GM12873 (cell line): ENCODE results near the gene FOXL1.

Experiments
- TF ChIP-seq, protein P1 (sequence below): IDR thresholded peaks from 2 replicates; pipeline ENCODE4 v1.5.1; 2012; ENCODE audit warnings: low read depth, mild to moderate bottlenecking, moderate library complexity, low read length, control low read depth; ENCODE audit not compliant: insufficient read depth; ENCODE audit errors: missing control alignments

The FOXL1 gene

DNA sequence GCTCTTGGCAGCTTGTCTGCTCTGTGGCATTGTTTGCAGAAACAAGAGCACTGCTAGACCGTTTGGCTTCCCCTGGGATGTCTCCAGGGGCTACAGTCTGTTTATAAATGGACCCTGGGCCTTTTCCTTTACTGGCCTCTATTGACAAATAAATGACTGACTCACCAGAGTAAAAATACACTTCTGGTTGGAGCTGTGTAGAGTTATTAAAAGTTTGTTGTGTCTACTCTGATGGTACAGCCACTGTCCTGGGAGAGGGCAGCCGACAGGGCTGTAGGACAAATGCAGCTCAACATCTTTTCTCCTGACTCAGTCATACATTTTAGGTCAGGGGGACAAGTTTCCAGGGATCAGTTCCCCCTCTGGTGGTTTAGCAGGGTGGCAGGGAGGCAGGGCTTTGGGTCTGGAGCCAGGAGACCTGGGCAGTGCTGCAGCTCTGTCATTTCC is 30.0 kb downstream of the FOXL1 start:
- TF ChIP-seq, protein P1, sequence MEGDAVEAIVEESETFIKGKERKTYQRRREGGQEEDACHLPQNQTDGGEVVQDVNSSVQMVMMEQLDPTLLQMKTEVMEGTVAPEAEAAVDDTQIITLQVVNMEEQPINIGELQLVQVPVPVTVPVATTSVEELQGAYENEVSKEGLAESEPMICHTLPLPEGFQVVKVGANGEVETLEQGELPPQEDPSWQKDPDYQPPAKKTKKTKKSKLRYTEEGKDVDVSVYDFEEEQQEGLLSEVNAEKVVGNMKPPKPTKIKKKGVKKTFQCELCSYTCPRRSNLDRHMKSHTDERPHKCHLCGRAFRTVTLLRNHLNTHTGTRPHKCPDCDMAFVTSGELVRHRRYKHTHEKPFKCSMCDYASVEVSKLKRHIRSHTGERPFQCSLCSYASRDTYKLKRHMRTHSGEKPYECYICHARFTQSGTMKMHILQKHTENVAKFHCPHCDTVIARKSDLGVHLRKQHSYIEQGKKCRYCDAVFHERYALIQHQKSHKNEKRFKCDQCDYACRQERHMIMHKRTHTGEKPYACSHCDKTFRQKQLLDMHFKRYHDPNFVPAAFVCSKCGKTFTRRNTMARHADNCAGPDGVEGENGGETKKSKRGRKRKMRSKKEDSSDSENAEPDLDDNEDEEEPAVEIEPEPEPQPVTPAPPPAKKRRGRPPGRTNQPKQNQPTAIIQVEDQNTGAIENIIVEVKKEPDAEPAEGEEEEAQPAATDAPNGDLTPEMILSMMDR, result no peak

DNA sequence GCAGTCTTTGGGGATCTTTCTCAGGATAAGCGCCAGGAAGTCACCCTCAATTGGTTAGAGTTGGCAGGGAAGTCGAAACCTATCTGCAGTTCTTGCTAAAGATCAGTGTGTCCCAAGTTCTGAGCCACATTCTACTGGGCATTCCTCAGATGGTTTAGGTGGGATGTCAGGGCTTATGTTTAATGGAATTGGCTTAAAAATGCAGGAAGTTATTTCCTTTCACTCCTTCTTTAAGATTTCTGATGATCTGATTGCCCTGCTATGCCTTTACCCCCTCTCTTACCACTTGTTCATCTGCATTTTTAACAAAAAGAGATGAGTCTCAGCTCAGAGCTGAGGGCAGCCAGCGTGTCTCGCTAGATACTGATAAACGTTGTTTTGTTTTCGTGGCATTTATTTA is 30.8 kb downstream of the FOXL1 start:
- TF ChIP-seq, protein P1, result no peak

DNA sequence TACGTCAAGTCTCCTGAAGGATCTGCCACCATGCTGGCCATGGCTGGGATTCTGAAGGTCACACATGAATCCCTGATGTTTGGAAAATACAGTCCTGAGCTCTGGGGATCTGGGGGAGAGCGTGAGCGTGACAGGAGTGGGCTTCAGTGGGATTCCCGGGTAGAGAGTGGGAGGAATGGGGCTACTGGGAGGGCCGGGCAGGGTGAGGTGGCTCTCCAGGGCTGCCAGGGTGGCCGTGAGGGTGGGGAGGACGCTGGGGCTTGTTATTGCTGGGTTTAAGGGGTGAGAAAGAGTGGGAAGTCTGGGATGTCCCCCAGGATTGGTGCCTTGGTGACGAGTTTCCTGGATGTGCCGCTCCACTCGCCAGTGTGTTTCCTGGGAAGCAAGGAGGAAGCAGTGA is 31.3 kb downstream of the FOXL1 start:
- TF ChIP-seq, protein P1, result no peak

DNA sequence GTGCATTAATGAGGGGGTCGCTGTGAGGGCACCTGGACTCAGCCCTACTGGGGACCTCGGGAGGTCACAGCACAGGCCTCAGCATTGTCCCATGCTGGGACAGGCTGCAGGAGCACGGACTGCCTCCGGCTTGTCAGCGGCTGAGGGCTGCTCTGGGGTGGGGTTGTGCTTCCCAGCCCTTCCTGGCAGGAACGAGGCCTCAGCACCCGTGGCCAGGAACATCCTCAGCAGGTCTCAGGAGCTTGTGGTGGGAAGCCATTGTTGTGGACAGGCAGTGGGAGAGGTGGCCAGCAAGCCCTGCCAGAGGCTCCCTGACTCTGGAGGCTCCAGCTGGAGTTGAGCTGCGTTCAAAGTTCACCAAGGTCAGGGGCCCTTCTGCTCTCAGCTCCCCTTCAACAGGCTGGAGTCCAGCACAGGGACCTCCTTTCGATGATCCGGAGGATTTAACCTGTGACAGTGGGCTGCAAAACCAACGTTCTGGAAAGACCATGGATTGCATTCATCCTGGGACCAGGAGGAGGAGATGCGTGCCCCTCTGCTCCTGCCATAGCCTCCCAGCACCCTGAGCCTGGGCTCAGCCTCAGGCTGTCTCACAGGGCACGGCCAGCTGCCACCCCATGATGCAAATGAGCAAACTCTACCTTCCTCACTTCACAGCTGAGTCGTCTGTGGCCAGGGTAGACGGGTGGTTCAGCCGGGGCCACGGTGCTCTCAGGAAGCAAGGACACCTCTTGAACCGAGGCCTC is 32.6 kb downstream of the FOXL1 start:
- TF ChIP-seq, protein P1, result no peak

DNA sequence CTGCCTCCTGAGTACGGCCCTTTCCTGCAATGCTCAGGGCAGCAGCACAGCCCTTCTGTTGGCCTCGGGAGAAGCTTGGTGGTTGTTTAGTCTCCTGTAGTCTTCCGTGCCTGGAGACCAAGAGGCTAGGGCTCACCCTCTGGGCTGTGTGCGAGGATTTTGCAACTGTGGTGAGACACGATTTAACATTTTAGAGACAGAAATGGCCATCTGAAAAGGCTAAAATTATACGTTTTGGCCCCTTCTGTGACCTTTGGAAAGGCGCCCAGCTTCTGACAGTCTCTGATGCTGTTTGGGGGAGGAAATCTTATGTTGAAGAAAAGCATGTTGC is 33.1 kb downstream of the FOXL1 start:
- TF ChIP-seq, protein P1, result no peak

DNA sequence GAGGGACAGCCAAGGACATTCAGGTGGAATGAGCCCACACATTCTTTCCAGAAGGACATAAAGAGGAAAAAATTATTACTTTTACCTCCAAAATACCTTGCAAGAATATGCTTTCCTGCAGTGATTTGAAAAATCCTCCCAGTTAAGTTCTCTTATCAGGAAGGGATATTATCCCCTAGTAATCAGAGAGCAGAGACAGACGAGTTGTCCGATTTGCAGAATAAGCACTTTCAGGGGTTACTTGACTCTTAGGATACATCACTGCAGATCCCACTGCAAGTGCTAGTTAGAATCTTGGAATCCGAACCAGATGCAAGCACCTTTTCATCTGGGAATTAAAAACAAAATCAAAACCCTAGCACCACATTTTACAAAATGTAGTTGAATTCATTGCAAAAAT is 33.6 kb downstream of the FOXL1 start:
- TF ChIP-seq, protein P1, result no peak

DNA sequence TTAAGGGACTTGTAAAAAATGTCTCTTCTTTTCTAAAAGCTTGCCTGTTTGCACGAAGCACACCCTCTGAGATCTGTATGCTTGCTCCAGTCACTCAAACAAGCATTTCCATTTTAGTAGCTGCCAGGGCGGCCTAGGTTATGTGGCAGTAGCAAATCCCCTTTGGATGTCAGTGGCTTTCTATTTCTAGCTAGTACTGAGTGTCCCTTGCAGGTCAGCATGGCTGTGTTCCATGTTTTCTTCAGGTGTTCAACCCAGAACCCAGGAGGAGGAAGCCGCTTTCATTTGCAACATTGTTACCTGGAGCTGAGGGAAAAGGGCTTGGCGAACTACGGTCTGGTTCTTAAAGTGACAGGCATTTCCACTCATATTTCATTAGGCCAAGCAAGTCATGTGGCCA is 36.4 kb downstream of the FOXL1 start:
- TF ChIP-seq, protein P1, result no peak

DNA sequence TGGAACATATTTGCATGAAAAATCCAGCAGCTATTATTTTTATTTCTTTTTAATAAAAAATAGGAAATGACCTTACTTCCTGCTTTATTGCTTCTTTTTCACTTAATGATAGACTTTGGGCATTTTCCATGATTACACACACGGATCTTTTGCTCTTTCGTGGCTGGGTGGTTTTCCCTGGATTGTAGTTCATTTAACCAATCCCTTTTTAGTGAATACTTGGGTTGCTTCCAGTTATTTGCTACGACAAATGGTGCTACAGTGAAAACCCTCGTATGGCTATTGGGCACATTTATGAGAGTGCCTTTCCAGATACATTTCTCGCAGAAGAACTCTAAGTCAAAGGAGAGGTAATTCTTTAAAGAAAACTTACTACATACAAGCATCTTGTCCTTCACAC is 38.6 kb downstream of the FOXL1 start:
- TF ChIP-seq, protein P1, result no peak
